ENCODE measurements around the gene UBE2F. TPM values are rescaled to one million over a fixed set of nuclear protein-coding genes. Genes with fewer than 3 reads are reported as not detected.

Gene UBE2F
- total and polyA plus RNA-seq, 2 of the 4 experiments (the other 2 are of a cell fraction) = 44.6 to 59.8 TPM

DNA sequence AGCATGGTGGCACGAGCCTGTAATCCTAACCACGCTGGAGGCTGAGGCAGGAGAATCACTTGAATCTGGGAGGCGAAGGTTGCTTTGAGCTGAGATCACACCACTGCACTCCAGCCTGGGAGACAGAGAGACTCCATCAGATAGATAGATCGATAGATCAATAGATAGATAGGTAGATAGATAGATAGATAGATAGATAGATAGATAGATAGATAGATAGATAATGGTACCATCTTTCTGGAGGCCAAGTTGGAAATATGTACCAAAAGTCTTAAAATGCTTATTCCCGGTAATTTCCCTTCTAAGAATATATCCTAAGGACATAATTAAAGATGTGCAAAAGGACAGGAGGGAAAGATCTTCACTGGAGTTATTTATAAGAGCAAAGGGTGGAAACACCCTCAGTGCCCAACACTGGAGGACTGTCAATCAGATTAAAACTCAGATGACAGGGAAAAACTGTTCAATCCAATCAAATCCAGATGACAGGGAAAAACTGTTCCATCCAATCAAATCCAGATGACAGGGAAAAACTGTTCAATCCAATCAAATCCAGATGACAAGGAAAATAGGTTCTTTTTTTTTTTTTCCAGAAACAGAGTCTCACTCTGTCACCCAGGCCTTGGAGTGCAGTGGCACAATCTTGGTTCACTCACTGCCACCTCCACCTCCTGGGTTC, 49.0 kb upstream of the UBE2F start:
- intact Hi-C loops (cut with micrococcal nuclease) (no loop called here), dilution Hi-C loops (cut with HindIII; ENCODE audit: low sequenced_read_pairs, unreplicated experiment) (no loop called here), in situ Hi-C loops (cut with MboI; ENCODE audit: low sequenced_read_pairs) (no loop called here)
- Histone ChIP-seq H2AFZ (replicated peaks; ENCODE audit: low read length, poor library complexity) (no peak overlapping the region), H3K4me2 (ENCODE audit: low read depth, low read length) (no peak overlapping the region), H4K8ac (ENCODE audit: low read depth in 2 of 2, low read length in 2 of 2) (no peak overlapping the region), H2BK15ac (ENCODE audit: low read depth, low read length) (no peak overlapping the region), H2AK9ac (replicated peaks; ENCODE audit: low read depth, low read length, poor library complexity) (no peak overlapping the region), H3K9me3 (ENCODE audit: control insufficient read depth, insufficient read depth, low read length) (no peaks in the 10 kb centered on the region), H2AK5ac (ENCODE audit: low read depth, low read length) (no peak overlapping the region), H3K4ac (ENCODE audit: low read depth, low read length) (no peak overlapping the region), H2BK5ac (ENCODE audit: low read depth, low read length, poor library complexity, severe bottlenecking) (no peak overlapping the region), H3K9me1 (ENCODE audit: insufficient read depth, low read length) (no peaks in the 10 kb centered on the region), H4K5ac (ENCODE audit: low read depth, low read length) (no peak overlapping the region), H3K14ac (replicated peaks; ENCODE audit: low read depth, low read length) (no peak overlapping the region), H3K56ac (ENCODE audit: extremely low read depth, insufficient read depth, low read length) (no peak overlapping the region), H3K4me1 (ENCODE audit: control insufficient read depth, insufficient read depth, low read length) (no peaks in the 10 kb centered on the region), H3K18ac (ENCODE audit: low read depth, low read length) (no peak overlapping the region), H3K4me3 (ENCODE audit: insufficient read depth, low read depth, low read length) (no peak overlapping the region), H3K23ac (ENCODE audit: low read depth, low read length) (no peak overlapping the region), H2BK120ac (ENCODE audit: low read depth, low read length) (no peak overlapping the region), H3K36me3 (ENCODE audit: control insufficient read depth, insufficient read depth, low read length) (no peaks in the 10 kb centered on the region), H2BK20ac (ENCODE audit: low read depth, low read length) (no peak overlapping the region), H4K91ac (ENCODE audit: insufficient read depth, low read depth, low read length) (no peak overlapping the region), H3K27me3 (ENCODE audit: control insufficient read depth, insufficient read depth, low read length) (peaks cover 3% of the 10 kb centered on the region), H4K20me1 (ENCODE audit: insufficient read depth, low read length) (no peaks in the 10 kb centered on the region), H3K27ac (ENCODE audit: insufficient read depth, low read length) (no peak overlapping the region), H3K9ac (ENCODE audit: low read depth, low read length) (no peak overlapping the region), H3K79me1 (ENCODE audit: low read depth in 1 of 2, low read length in 2 of 2) (no peaks in the 10 kb centered on the region)
- POLR2A ChIA-PET (ENCODE audit: unreplicated experiment) = no interaction called here
- TF ChIP-seq, protein P1, sequence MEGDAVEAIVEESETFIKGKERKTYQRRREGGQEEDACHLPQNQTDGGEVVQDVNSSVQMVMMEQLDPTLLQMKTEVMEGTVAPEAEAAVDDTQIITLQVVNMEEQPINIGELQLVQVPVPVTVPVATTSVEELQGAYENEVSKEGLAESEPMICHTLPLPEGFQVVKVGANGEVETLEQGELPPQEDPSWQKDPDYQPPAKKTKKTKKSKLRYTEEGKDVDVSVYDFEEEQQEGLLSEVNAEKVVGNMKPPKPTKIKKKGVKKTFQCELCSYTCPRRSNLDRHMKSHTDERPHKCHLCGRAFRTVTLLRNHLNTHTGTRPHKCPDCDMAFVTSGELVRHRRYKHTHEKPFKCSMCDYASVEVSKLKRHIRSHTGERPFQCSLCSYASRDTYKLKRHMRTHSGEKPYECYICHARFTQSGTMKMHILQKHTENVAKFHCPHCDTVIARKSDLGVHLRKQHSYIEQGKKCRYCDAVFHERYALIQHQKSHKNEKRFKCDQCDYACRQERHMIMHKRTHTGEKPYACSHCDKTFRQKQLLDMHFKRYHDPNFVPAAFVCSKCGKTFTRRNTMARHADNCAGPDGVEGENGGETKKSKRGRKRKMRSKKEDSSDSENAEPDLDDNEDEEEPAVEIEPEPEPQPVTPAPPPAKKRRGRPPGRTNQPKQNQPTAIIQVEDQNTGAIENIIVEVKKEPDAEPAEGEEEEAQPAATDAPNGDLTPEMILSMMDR (conservative IDR thresholded peaks at IDR 0.05; ENCODE audit: low read depth, low read length) = no peak
- TF ChIP-seq CHD1 (IDR thresholded peaks at IDR 0.05; ENCODE audit: low read depth, low read length) = no peak
- no peak for TF ChIP-seq POLR2A (IDR thresholded peaks at IDR 0.05; ENCODE audit: low read depth, low read length)
- TF ChIP-seq MAFK (IDR thresholded peaks at IDR 0.05; ENCODE audit: low read depth, low read length) = no peak
- no peak for TF ChIP-seq RAD21 (IDR thresholded peaks at IDR 0.05; ENCODE audit: low read length)
- no peak for TF ChIP-seq MXI1 (IDR thresholded peaks at IDR 0.05; ENCODE audit: borderline replicate concordance, low read depth, low read length)
- TF ChIP-seq MAZ (IDR thresholded peaks at IDR 0.05; ENCODE audit: borderline replicate concordance, low read depth, low read length) = no peak
- no peak for TF ChIP-seq BHLHE40 (IDR thresholded peaks at IDR 0.05; ENCODE audit: low read depth, low read length)
- no peak for TF ChIP-seq CEBPB (IDR thresholded peaks at IDR 0.05; ENCODE audit: low read depth, low read length)
- TF ChIP-seq, protein P2, sequence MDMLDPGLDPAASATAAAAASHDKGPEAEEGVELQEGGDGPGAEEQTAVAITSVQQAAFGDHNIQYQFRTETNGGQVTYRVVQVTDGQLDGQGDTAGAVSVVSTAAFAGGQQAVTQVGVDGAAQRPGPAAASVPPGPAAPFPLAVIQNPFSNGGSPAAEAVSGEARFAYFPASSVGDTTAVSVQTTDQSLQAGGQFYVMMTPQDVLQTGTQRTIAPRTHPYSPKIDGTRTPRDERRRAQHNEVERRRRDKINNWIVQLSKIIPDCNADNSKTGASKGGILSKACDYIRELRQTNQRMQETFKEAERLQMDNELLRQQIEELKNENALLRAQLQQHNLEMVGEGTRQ (IDR thresholded peaks at IDR 0.05; ENCODE audit: low read depth, low read length) = no peak
- TF ChIP-seq, protein P3, sequence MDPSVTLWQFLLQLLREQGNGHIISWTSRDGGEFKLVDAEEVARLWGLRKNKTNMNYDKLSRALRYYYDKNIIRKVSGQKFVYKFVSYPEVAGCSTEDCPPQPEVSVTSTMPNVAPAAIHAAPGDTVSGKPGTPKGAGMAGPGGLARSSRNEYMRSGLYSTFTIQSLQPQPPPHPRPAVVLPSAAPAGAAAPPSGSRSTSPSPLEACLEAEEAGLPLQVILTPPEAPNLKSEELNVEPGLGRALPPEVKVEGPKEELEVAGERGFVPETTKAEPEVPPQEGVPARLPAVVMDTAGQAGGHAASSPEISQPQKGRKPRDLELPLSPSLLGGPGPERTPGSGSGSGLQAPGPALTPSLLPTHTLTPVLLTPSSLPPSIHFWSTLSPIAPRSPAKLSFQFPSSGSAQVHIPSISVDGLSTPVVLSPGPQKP (IDR thresholded peaks at IDR 0.05; ENCODE audit: borderline replicate concordance, low read depth, low read length) = no peak
- no peak for TF ChIP-seq FOS (IDR thresholded peaks at IDR 0.05; ENCODE audit: low read depth, low read length)
- no peak for TF ChIP-seq RCOR1 (IDR thresholded peaks at IDR 0.05; ENCODE audit: insufficient replicate concordance, low read length)
- TF ChIP-seq NFE2L2 (IDR thresholded peaks at IDR 0.05; ENCODE audit: low read depth, low read length) = no peak
- no TSS peak for BruUV-seq (replicated peaks)
- 87% methylated on average over 3 of the region's 5 CpGs; no CpG with 5 or more reads in 1 of the 2 experiments for WGBS, 2 experiments (ENCODE audit: extremely low coverage in 2 of 2, insufficient read length in 1 of 2)
- ATAC-seq (ENCODE audit: low read depth) (no peak), DNase-seq (no peak)
- CTCF ChIA-PET = interaction anchor here (1.1 kb wide), 1 partner anchor 345 kb away, joined by 3 read pairs; no protein-coding TSS in a partner anchor
